HG03175 (cell line): ENCODE data around the gene ANXA4.
"Not testable (repeated sequence)": the region's sequence is repeated elsewhere in the genome, so short reads cannot be mapped to it uniquely, and the experiment has no call there.

Experiments
- ATAC-seq: cut with Tn5 transposase; IDR thresholded peaks from one replicate; pipeline ENCODE4 v1.9.1; 2021; ENCODE audit warnings: mild to moderate bottlenecking, moderate library complexity; ENCODE audit not compliant: unreplicated experiment

The ANXA4 gene

GRCh38 chr2:69750246-69750645, 8.3 kb downstream of the ANXA4 start:
- ATAC-seq, result no peak

- no peak for ATAC-seq
These were observed 11.9 kb downstream of the ANXA4 start for GRCh38 chr2:69753659-69754363.

- ATAC-seq, result no peak
These were observed 12.7 kb downstream of the ANXA4 start for GRCh38 chr2:69754633-69755032.

- ATAC-seq, result peak; percentile 63
These were observed 14.0 kb downstream of the ANXA4 start for GRCh38 chr2:69755862-69756467.

- no peak for ATAC-seq
These were observed 20.1 kb downstream of the ANXA4 start for GRCh38 chr2:69762025-69762424.

GRCh38 chr2:69762513-69763494, 20.9 kb downstream of the ANXA4 start:
- no peak for ATAC-seq

- ATAC-seq, result not testable (repeated sequence)
These were observed 21.9 kb downstream of the ANXA4 start for GRCh38 chr2:69763831-69764230.

- ATAC-seq, result no peak
These were observed 22.6 kb downstream of the ANXA4 start for GRCh38 chr2:69764286-69765095.

GRCh38 chr2:69765096-69765380, 23.1 kb downstream of the ANXA4 start:
- ATAC-seq, result no peak

- no peak for ATAC-seq
These were observed 24.1 kb downstream of the ANXA4 start for GRCh38 chr2:69766014-69766413.

- ATAC-seq, result no peak
These were observed 25.1 kb downstream of the ANXA4 start for GRCh38 chr2:69767034-69767433.

GRCh38 chr2:69768235-69768634, 26.3 kb downstream of the ANXA4 start:
- no peak for ATAC-seq

- no peak for ATAC-seq
These were observed 26.9 kb downstream of the ANXA4 start for GRCh38 chr2:69768789-69769188.

GRCh38 chr2:69769272-69769671, 27.3 kb downstream of the ANXA4 start:
- no peak for ATAC-seq

- no peak for ATAC-seq
These were observed 28.3 kb downstream of the ANXA4 start for GRCh38 chr2:69770193-69770702.

GRCh38 chr2:69770747-69771146, 28.8 kb downstream of the ANXA4 start:
- ATAC-seq, result no peak

- no peak for ATAC-seq
These were observed 29.5 kb downstream of the ANXA4 start for GRCh38 chr2:69771461-69771860.

- ATAC-seq, result no peak
These were observed 31.3 kb downstream of the ANXA4 start for GRCh38 chr2:69773206-69773605.

- not testable (repeated sequence) for ATAC-seq
These were observed 32.5 kb downstream of the ANXA4 start for GRCh38 chr2:69774258-69774983.
